Caco-2 (cell line): ENCODE data around the gene TARBP1. TPM values are rescaled to one million over a fixed set of nuclear protein-coding genes. Genes with fewer than 3 reads are reported as not detected.

Experiments used
- BruUV-seq: library from RNA; stranded (reverse); fragments of 400-500 nt; replicated peaks from 2 replicates; lab custom pipeline; 2021; lab: Mats Ljungman, UMichigan
- CTCF ChIA-PET: fragments of 300-600 bp; sonication (Branson Sonifier 250); formaldehyde crosslinking; loops from one replicate; lab custom pipeline; 2022; ENCODE audit warnings: antibody characterized with exemption; lab: Charles Lee
- POLR2A ChIA-PET: fragments of 300-600 bp; sonication (Branson Sonifier 250); formaldehyde crosslinking; loops from one replicate; lab custom pipeline; 2022; ENCODE audit warnings: antibody characterized with exemption; lab: Charles Lee
- DNase-seq, 2 experiments: peaks; one replicate each; pipeline versions ENCODE4 v3.0.0 to v3.0.0-alpha.2; 2020 to 2022
- H3K27me3 ChIP-seq: replicated peaks from 2 replicates; pipeline ENCODE4 v1.6.0; 2011; ENCODE audit warnings: low read length; ENCODE audit not compliant: control insufficient read depth, insufficient read depth
- H3K36me3 ChIP-seq: 2 replicates; pipeline ENCODE4 v1.5.1; 2011; ENCODE audit warnings: low read length; ENCODE audit not compliant: control insufficient read depth, insufficient read depth
- H3K4me1 ChIP-seq: fragments of 250-450 bp; sonication (Bioruptor Pico); 2 replicates; pipeline ENCODE4 v1.5.1; 2020; ENCODE audit warnings: mild to moderate bottlenecking
- H3K4me3 ChIP-seq: 2 replicates; pipeline ENCODE4 v1.5.1; 2011; ENCODE audit warnings: low read depth, mild to moderate bottlenecking, control low read depth, low read length
- H3K9me3 ChIP-seq: fragments of 250-450 bp; sonication (Bioruptor Pico); 2 replicates; pipeline ENCODE4 v1.5.1; 2020; ENCODE audit warnings: mild to moderate bottlenecking, moderate library complexity
- H3K27ac Mint-ChIP-seq: one replicate; pipeline ENCODE4 v1.8.0; 2022; ENCODE audit warnings: mixed read lengths; ENCODE audit not compliant: unreplicated experiment
- H3K27me3 Mint-ChIP-seq: one replicate; pipeline ENCODE4 v1.8.0; 2022; ENCODE audit warnings: mixed read lengths; ENCODE audit not compliant: insufficient read depth, unreplicated experiment
- H3K36me3 Mint-ChIP-seq: one replicate; pipeline ENCODE4 v1.8.0; 2022; ENCODE audit warnings: mild to moderate bottlenecking, mixed read lengths; ENCODE audit not compliant: insufficient read depth, unreplicated experiment
- H3K4me1 Mint-ChIP-seq: one replicate; pipeline ENCODE4 v1.8.0; 2022; ENCODE audit warnings: low read depth, mixed read lengths; ENCODE audit not compliant: unreplicated experiment
- H3K4me3 Mint-ChIP-seq: one replicate; pipeline ENCODE4 v1.8.0; 2022; ENCODE audit warnings: mild to moderate bottlenecking, moderate library complexity, mixed read lengths; ENCODE audit not compliant: unreplicated experiment
- H3K9me3 Mint-ChIP-seq: one replicate; pipeline ENCODE4 v1.8.0; 2022; ENCODE audit warnings: mixed read lengths; ENCODE audit not compliant: unreplicated experiment
- intact Hi-C: fragments of 100-400 bp; cut with micrococcal nuclease; formaldehyde crosslinking; loops from one replicate; pipeline ENCODE4 v1.10.0; 2022; ENCODE audit not compliant: unreplicated experiment
- total RNA-seq: library from RNA; stranded (reverse); gene quantifications from 2 replicates; pipeline ENCODE4 v1.2.3, GENCODE V29; 2022
- TF ChIP-seq, protein P1 (sequence below), 2 experiments: fragments of 200-600 bp in 1 of 2; IDR thresholded peaks; 1 replicate in 1 of 2; 2 replicates in 1 of 2; pipeline versions ENCODE4 v1.5.1 to v1.8.0; 2011 to 2022; ENCODE audit warnings: antibody characterized with exemption in 1 of 2, control low read depth in 1 of 2, inconsistent platforms in 1 of 2, low read depth in 1 of 2, low read length in 1 of 2, mild to moderate bottlenecking in 1 of 2, moderate library complexity in 1 of 2; ENCODE audit not compliant: insufficient read depth in 1 of 2, severe bottlenecking in 1 of 2, unreplicated experiment in 1 of 2

TARBP1 gene
- total RNA-seq, 1 experiment from 2014 or later = 37.0 TPM

DNA sequence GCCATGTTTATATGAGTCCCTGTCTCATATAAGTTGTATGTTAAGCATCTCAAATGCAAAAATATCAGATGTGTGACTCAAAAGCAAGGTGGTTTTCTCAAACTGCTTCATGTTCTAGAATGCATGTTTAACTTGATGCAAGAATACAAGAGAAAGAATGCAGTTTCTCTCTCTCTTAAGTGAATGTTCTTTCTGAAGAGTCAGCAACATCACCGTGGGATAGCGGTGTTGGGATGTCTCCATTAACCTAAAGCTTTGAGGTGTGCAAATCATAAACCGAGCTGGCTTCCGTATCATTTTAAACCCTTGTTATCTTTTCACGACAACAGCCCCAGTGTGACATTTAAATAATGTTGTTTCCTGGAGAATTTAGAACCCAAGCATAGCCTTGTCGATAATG is 48.4 kb upstream of the TARBP1 start:
- H3K27me3 ChIP-seq = no peaks in the 10 kb centered on the region
- no peaks in the 10 kb centered on the region for H3K36me3 ChIP-seq
- ChIA-PET POLR2A (interaction anchor here (0.6 kb wide), 1 partner anchor 236 kb away, joined by 3 read pairs; no protein-coding TSS in a partner anchor), CTCF (no interaction called here)
- BruUV-seq = no TSS peak
- Mint-ChIP-seq H3K36me3 (no peaks in the 10 kb centered on the region), H3K27ac (no peak overlapping the region), H3K4me1 (peaks cover 20% of the 10 kb centered on the region), H3K9me3 (no peaks in the 10 kb centered on the region), H3K27me3 (no peaks in the 10 kb centered on the region), H3K4me3 (no peak overlapping the region)
- TF ChIP-seq, protein P1, sequence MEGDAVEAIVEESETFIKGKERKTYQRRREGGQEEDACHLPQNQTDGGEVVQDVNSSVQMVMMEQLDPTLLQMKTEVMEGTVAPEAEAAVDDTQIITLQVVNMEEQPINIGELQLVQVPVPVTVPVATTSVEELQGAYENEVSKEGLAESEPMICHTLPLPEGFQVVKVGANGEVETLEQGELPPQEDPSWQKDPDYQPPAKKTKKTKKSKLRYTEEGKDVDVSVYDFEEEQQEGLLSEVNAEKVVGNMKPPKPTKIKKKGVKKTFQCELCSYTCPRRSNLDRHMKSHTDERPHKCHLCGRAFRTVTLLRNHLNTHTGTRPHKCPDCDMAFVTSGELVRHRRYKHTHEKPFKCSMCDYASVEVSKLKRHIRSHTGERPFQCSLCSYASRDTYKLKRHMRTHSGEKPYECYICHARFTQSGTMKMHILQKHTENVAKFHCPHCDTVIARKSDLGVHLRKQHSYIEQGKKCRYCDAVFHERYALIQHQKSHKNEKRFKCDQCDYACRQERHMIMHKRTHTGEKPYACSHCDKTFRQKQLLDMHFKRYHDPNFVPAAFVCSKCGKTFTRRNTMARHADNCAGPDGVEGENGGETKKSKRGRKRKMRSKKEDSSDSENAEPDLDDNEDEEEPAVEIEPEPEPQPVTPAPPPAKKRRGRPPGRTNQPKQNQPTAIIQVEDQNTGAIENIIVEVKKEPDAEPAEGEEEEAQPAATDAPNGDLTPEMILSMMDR (IDR thresholded peaks at IDR 0.05; ENCODE audit: insufficient read depth in 1 of 2, low read depth in 1 of 2, low read length in 1 of 2, severe bottlenecking in 1 of 2, unreplicated experiment in 1 of 2) = no peak
- DNase-seq = no peak
- no peak overlapping the region for H3K4me3 ChIP-seq
- H3K9me3 ChIP-seq = no peaks in the 10 kb centered on the region
- intact Hi-C loops = no loop called here
- peaks cover 25% of the 10 kb centered on the region for H3K4me1 ChIP-seq

GRCh38 chr1:234526922-234527321 is 47.9 kb upstream of the TARBP1 start:
- H3K4me3 Mint-ChIP-seq = no peak overlapping the region
- Histone ChIP-seq H3K9me3 (no peaks in the 10 kb centered on the region), H3K4me3 (no peak overlapping the region), H3K36me3 (no peaks in the 10 kb centered on the region), H3K27me3 (no peaks in the 10 kb centered on the region), H3K4me1 (peaks cover 22% of the 10 kb centered on the region)
- H3K27me3 Mint-ChIP-seq = no peaks in the 10 kb centered on the region
- no peaks in the 10 kb centered on the region for H3K36me3 Mint-ChIP-seq
- intact Hi-C loops = no loop called here
- peaks cover 16% of the 10 kb centered on the region for H3K4me1 Mint-ChIP-seq
- POLR2A ChIA-PET = interaction anchor here (0.6 kb wide), 1 partner anchor 237 kb away, joined by 3 read pairs; no protein-coding TSS in a partner anchor
- no peak for DNase-seq
- BruUV-seq = no TSS peak
- H3K9me3 Mint-ChIP-seq = no peaks in the 10 kb centered on the region
- CTCF ChIA-PET = interaction anchor here (0.5 kb wide), 1 partner anchor 188 kb away, joined by 4 read pairs; no protein-coding TSS in a partner anchor
- TF ChIP-seq, protein P1 (IDR thresholded peaks at IDR 0.05; ENCODE audit: insufficient read depth in 1 of 2, low read depth in 1 of 2, low read length in 1 of 2, severe bottlenecking in 1 of 2, unreplicated experiment in 1 of 2) = no peak
- no peak overlapping the region for H3K27ac Mint-ChIP-seq

DNA sequence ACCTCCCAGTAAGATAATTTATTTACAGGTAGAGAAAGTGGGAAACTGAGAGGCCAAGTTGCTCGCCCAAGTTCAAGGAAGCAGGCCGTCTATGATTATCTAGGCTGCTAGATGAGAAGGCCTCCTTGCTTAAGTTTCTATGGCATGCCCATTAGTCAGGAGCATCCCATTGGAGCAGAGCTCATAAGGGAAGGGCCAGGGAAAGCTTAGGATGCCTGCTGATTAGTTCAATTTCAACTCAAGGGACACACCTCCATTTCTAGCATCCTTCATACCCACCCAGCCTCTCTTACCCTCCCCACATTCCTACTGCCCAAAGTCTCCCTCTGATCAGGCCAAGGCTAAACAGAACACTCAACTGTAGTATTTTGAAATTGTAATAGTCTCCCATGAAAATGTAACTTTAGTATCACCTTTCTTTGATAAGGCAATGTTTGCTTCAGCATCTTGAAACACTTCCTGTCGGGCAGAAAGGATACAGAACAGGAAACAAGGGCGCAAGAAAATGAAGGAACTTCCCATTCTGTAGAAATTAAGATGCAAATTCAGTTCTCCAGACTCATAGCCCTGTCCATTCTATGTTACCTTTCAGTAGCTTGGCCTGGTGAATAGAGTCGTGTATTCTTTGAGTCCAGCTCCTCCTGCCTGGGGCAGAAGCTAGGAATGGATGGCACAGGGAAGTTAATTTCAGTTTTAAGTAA is 46.3 kb upstream of the TARBP1 start:
- no TSS peak for BruUV-seq
- POLR2A ChIA-PET = no interaction called here

More for the DNA sequence above, 46.3 kb upstream of the TARBP1 start:
- H3K4me3 Mint-ChIP-seq = no peak overlapping the region
- no peak for DNase-seq
- H3K9me3 ChIP-seq = no peaks in the 10 kb centered on the region
- H3K36me3 ChIP-seq = no peaks in the 10 kb centered on the region
- H3K9me3 Mint-ChIP-seq = no peaks in the 10 kb centered on the region
- intact Hi-C loops = no loop called here
- H3K36me3 Mint-ChIP-seq = no peaks in the 10 kb centered on the region
- H3K4me3 ChIP-seq = no peak overlapping the region
- H3K27ac Mint-ChIP-seq = no peak overlapping the region
- H3K27me3 Mint-ChIP-seq = no peaks in the 10 kb centered on the region
- peaks cover 14% of the 10 kb centered on the region for H3K4me1 ChIP-seq
- TF ChIP-seq, protein P1 (IDR thresholded peaks at IDR 0.05; ENCODE audit: insufficient read depth in 1 of 2, low read depth in 1 of 2, low read length in 1 of 2, severe bottlenecking in 1 of 2, unreplicated experiment in 1 of 2) = no peak
- H3K27me3 ChIP-seq = no peaks in the 10 kb centered on the region
- CTCF ChIA-PET = no interaction called here
- H3K4me1 Mint-ChIP-seq = no peaks in the 10 kb centered on the region
